ENCODE measurements around the gene UBE2F. TPM values are rescaled to one million over a fixed set of nuclear protein-coding genes. Genes with fewer than 3 reads are reported as not detected.

UBE2F gene
- total RNA-seq, 1 donor from 2014 or later, result 51.4 TPM

DNA sequence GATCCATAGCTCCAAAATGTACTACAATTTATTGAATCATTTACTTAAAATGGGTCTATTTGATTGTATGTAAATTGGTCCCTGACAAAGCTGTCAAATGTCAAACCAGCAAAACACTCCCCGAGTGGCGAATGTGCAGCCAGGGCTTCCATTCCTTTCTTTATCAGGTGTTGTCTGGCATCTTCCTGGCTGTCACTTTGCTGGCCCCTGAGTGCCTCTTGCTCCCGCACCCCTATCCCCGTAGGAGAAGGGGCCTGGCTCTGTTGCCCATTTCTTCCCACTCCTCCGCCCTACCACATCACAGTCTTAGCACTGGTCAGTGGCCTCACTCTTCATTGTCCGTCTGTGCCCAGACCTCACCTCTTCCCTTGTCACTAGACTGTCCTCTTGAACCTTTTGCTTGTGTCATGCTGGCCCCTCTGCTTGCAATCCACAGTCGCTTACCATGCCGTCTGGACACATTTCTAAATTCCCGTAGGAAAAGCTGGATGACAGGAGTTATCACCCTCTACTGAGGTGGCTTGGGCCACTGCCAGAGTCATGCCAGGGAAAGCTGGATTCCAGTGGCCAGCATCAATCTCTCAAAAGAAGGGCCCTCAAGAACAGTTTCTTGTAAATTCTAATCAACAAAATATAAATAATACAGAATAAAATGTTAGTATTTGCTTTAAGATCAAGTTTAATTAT, 15.4 kb downstream of the UBE2F start:
- no peak overlapping the region for H3K27ac ChIP-seq
- DNase-seq (no peak), ATAC-seq (no peak)
- intact Hi-C loops (cut with DNase I), result no loop called here
- no peaks in the 10 kb centered on the region for H3K27me3 ChIP-seq
- peaks cover 4% of the 10 kb centered on the region for H3K36me3 ChIP-seq
- no peaks in the 10 kb centered on the region for H3K9me3 ChIP-seq
- TF ChIP-seq, protein P1, sequence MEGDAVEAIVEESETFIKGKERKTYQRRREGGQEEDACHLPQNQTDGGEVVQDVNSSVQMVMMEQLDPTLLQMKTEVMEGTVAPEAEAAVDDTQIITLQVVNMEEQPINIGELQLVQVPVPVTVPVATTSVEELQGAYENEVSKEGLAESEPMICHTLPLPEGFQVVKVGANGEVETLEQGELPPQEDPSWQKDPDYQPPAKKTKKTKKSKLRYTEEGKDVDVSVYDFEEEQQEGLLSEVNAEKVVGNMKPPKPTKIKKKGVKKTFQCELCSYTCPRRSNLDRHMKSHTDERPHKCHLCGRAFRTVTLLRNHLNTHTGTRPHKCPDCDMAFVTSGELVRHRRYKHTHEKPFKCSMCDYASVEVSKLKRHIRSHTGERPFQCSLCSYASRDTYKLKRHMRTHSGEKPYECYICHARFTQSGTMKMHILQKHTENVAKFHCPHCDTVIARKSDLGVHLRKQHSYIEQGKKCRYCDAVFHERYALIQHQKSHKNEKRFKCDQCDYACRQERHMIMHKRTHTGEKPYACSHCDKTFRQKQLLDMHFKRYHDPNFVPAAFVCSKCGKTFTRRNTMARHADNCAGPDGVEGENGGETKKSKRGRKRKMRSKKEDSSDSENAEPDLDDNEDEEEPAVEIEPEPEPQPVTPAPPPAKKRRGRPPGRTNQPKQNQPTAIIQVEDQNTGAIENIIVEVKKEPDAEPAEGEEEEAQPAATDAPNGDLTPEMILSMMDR (IDR thresholded peaks at IDR 0.05), result no peak
- no peak overlapping the region for H3K4me3 ChIP-seq
- H3K4me1 ChIP-seq, result peaks cover 14% of the 10 kb centered on the region

DNA sequence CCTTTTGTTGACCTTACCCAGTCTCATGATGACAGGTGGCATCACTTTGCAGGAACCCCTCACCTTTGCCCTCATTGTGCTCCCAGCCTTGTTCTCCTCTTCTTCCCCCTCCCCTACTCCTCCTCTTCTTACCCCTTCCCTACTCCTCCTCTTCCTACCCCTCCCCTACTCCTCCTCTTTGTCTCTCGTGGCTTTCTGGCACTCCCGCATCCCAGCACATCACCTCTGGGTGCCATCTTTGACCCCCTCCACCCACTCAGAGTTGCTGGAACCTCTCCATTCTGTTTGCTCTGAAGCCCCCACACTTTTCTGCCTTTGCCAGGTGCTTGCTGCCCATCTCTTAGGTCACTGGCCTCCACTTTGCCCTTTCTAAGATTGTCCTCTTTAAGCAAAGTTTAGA, 17.1 kb downstream of the UBE2F start:
- no peak for DNase-seq
- intact Hi-C loops (cut with DNase I), result no loop called here
- Histone ChIP-seq H3K4me3 (no peak overlapping the region), H3K27ac (no peak overlapping the region), H3K27me3 (no peaks in the 10 kb centered on the region), H3K9me3 (no peaks in the 10 kb centered on the region), H3K4me1 (peaks cover 8% of the 10 kb centered on the region), H3K36me3 (no peaks in the 10 kb centered on the region)
- TF ChIP-seq, protein P1 (IDR thresholded peaks at IDR 0.05), result no peak
- ATAC-seq, result no peak

DNA sequence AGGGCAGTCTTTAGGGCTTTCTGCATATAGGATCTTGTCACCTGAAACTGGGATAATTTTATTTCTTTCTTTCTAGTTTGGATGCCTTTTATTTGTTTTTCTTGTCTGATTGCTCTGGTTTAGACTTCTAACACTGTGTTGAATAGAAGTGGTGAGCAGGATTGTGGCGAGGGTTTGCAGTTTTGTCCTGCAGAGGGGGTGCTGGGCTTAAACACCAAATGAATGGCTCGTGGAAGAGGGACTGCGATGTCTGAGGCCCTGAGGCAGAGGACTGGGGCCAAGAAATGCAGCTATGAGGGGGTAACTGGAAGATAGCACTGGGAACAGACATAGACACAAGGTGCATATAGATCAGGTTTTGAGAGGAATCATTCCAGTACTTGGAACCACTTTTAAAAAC, 20.5 kb downstream of the UBE2F start:
- ATAC-seq (no peak), DNase-seq (no peak)
- intact Hi-C loops (cut with DNase I), result no loop called here
- TF ChIP-seq, protein P1 (IDR thresholded peaks at IDR 0.05), result no peak
- Histone ChIP-seq H3K27ac (no peak overlapping the region), H3K4me1 (no peaks in the 10 kb centered on the region), H3K36me3 (peaks cover 7% of the 10 kb centered on the region), H3K27me3 (no peaks in the 10 kb centered on the region), H3K4me3 (no peak overlapping the region), H3K9me3 (no peaks in the 10 kb centered on the region)

DNA sequence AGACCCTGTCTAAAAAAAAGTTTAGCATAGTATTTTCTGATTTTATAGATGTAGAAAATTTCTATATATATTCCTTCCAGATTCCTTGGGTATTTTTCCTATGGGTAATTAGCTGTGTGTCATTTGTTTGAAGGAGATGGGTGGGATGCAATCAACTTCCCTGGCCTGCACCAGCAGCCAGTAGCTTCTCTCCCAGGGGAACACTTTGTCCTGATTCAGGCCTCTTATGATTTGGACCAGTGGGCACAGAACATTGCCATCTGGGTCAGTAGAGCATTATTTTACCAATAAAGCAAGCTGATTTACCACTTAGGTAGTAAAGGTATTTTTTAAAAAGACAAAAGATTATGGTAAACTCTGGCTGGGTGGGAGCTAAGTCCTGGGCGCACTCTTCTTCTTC, 26.9 kb downstream of the UBE2F start:
- H3K36me3 ChIP-seq, result peaks cover 18% of the 10 kb centered on the region
- no peak overlapping the region for H3K27ac ChIP-seq
- intact Hi-C loops (cut with DNase I), result no loop called here
- peaks cover 8% of the 10 kb centered on the region for H3K4me1 ChIP-seq
- H3K27me3 ChIP-seq, result no peaks in the 10 kb centered on the region
- no peak overlapping the region for H3K4me3 ChIP-seq
- H3K9me3 ChIP-seq, result no peaks in the 10 kb centered on the region
- TF ChIP-seq, protein P1 (IDR thresholded peaks at IDR 0.05), result no peak
- ATAC-seq, result no peak
- no peak for DNase-seq

DNA sequence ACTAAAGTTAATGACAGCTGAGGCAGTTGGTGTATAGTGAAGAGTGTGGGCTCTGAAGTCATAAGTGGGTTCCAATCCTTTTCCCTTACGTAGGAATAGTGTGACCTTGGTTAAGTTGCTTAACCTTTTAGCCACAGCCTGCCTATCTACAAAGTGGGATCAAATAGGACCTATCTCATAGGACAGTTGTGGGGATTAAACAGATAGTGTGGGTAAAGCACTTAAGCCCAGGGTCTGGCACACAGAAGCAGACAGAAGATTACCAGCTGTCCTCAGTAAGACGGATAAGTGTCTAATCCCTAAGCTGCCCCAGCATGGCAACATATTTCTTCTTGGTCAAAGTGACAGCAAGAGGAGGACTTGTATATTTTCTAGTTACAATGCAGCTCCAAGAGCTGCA, 28.2 kb downstream of the UBE2F start:
- Histone ChIP-seq H3K27ac (no peak overlapping the region), H3K4me1 (peaks cover 8% of the 10 kb centered on the region), H3K4me3 (no peak overlapping the region), H3K36me3 (peaks cover 18% of the 10 kb centered on the region), H3K9me3 (no peaks in the 10 kb centered on the region), H3K27me3 (no peaks in the 10 kb centered on the region)
- no peak for DNase-seq
- intact Hi-C loops (cut with DNase I), result no loop called here
- ATAC-seq, result no peak
- TF ChIP-seq, protein P1 (IDR thresholded peaks at IDR 0.05), result no peak

Measured in upper lobe of right lung (tissue), 1 donor.